B cell (primary cell): ENCODE data around the gene NUMB. TPM values are rescaled to one million over a fixed set of nuclear protein-coding genes. Genes with fewer than 3 reads are reported as not detected.

ENCODE experiments used
- ATAC-seq: fragments of 200-7000 bp; cut with Tn5 transposase; one replicate; pipeline ENCODE4 v1.10.0; 2021; ENCODE audit warnings: low read depth, mild to moderate bottlenecking, moderate number of reproducible peaks, moderate library complexity
- CTCF ChIA-PET: fragments of 350-600 bp; sonication (Branson Sonifier 250); formaldehyde crosslinking; loops from one replicate; lab custom pipeline; 2021; ENCODE audit warnings: antibody characterized with exemption, inconsistent platforms; lab: Charles Lee
- POLR2A ChIA-PET: fragments of 350-600 bp; sonication (Branson Sonifier 250); formaldehyde crosslinking; loops from one replicate; lab custom pipeline; 2021; ENCODE audit warnings: antibody characterized with exemption; lab: Charles Lee
- DNase-seq: peaks from one replicate; pipeline ENCODE4 v3.0.0; 2013
- H2AFZ ChIP-seq: 2 replicates; pipeline ENCODE4 v1.6.1; 2012; ENCODE audit warnings: mild to moderate bottlenecking, low read depth, low read length; ENCODE audit not compliant: insufficient read depth, poor library complexity, severe bottlenecking
- H3K27ac ChIP-seq, 2 donors: 1 replicate in 1 of 2; 2 replicates in 1 of 2; pipeline ENCODE4 v1.5.1; 2012 to 2013; ENCODE audit warnings: low read length in 2 of 2, mild to moderate bottlenecking in 2 of 2, moderate library complexity in 1 of 2
- H3K27me3 ChIP-seq, 4 experiments: fragments of 200-600 bp in 1 of 4; sonication (generic) in 1 of 4; replicated peaks in 1 of 4; 1 replicate in 2 of 4; 2 replicates in 2 of 4; pipeline versions ENCODE4 v1.6.1 to v1.7.0; 2013 to 2016; ENCODE audit warnings: low read length in 3 of 4, mild to moderate bottlenecking in 2 of 4, mixed read lengths in 1 of 4, moderate library complexity in 1 of 4; ENCODE audit not compliant: insufficient read depth in 4 of 4, control insufficient read depth in 3 of 4; ENCODE audit errors: control extremely low read depth in 1 of 4
- H3K36me3 ChIP-seq, 2 experiments: replicated peaks in 1 of 2; 1 replicate in 1 of 2; 2 replicates in 1 of 2; pipeline versions ENCODE4 v1.6.1 to v1.7.1; 2013; ENCODE audit warnings: low read length in 1 of 2; ENCODE audit not compliant: insufficient read depth in 2 of 2, control insufficient read depth in 1 of 2; ENCODE audit errors: control extremely low read depth in 1 of 2, extremely low read depth in 1 of 2
- H3K4me1 ChIP-seq, 2 donors: fragments of 200-600 bp in 1 of 2; sonication (generic) in 1 of 2; 1 replicate in 1 of 2; 2 replicates in 1 of 2; pipeline versions ENCODE4 v1.5.1 to v1.6.1; 2013 to 2017; ENCODE audit warnings: low read length in 2 of 2; ENCODE audit not compliant: control insufficient read depth in 2 of 2, insufficient read depth in 2 of 2
- H3K4me2 ChIP-seq: replicated peaks from 2 replicates; pipeline ENCODE3; 2012; ENCODE audit warnings: mild to moderate bottlenecking, low read depth, low read length; ENCODE audit not compliant: poor library complexity, severe bottlenecking
- H3K4me3 ChIP-seq, 5 experiments: fragments of 200-600 bp in 1 of 5; sonication (generic) in 1 of 5; 1 replicate in 3 of 5; 2 replicates in 2 of 5; pipeline versions ENCODE4 v1.5.1 to v1.7.0; 2011 to 2016; ENCODE audit warnings: low read length in 4 of 5, mild to moderate bottlenecking in 4 of 5, low read depth in 2 of 5, control low read depth in 1 of 5, moderate library complexity in 1 of 5; ENCODE audit not compliant: insufficient read depth in 1 of 5; ENCODE audit errors: control extremely low read depth in 1 of 5, extremely low read depth in 1 of 5
- H3K79me2 ChIP-seq: fragments of 200-600 bp; sonication (generic); one replicate; pipeline ENCODE4 v1.6.0; 2016; ENCODE audit warnings: low read length; ENCODE audit not compliant: control insufficient read depth, insufficient read depth
- H3K9ac ChIP-seq: fragments of 200-600 bp; sonication (generic); 2 replicates; pipeline ENCODE4 v1.6.1; 2017; ENCODE audit warnings: mild to moderate bottlenecking, low read length, moderate library complexity
- H3K9me3 ChIP-seq, 3 donors: one replicate each; pipeline versions ENCODE4 v1.6.1 to v1.7.1; 2013; ENCODE audit warnings: low read length in 2 of 3; ENCODE audit not compliant: control insufficient read depth in 2 of 3, insufficient read depth in 1 of 3; ENCODE audit errors: control extremely low read depth in 1 of 3
- H4K20me1 ChIP-seq: 2 replicates; pipeline ENCODE4 v1.6.0; 2012; ENCODE audit warnings: mild to moderate bottlenecking, low read length; ENCODE audit not compliant: insufficient read depth, control insufficient read depth, poor library complexity, severe bottlenecking
- H3K27ac Mint-ChIP-seq: one replicate; pipeline ENCODE4 v1.8.0; 2021; ENCODE audit warnings: mixed read lengths
- H3K27me3 Mint-ChIP-seq: one replicate; pipeline ENCODE4 v1.8.0; 2021; ENCODE audit warnings: mixed read lengths
- H3K4me1 Mint-ChIP-seq: one replicate; pipeline ENCODE4 v1.8.0; 2021; ENCODE audit warnings: mixed read lengths
- H3K4me3 Mint-ChIP-seq: one replicate; pipeline ENCODE4 v1.8.0; 2021; ENCODE audit warnings: mixed read lengths
- H3K9me3 Mint-ChIP-seq: one replicate; pipeline ENCODE4 v1.8.0; 2022; ENCODE audit warnings: mixed read lengths; ENCODE audit not compliant: insufficient read depth
- CTCF ChIP-seq: fragments of 200-600 bp; IDR thresholded peaks from one replicate; pipeline ENCODE4 v1.8.0; 2022; ENCODE audit warnings: antibody characterized with exemption, mild to moderate bottlenecking
- EZH2 ChIP-seq: IDR thresholded peaks from 2 replicates; pipeline ENCODE4 v1.6.1; 2012; ENCODE audit warnings: borderline replicate concordance, low read depth, mild to moderate bottlenecking, moderate library complexity, low read length; ENCODE audit not compliant: insufficient read depth, poor library complexity, severe bottlenecking
- WGBS: methylation state at CpG from one replicate; pipeline ENCODE4 v1.1.5; 2013; ENCODE audit warnings: missing lambda C conversion rate; ENCODE audit not compliant: insufficient coverage; 5-methylcytosine and 5-hydroxymethylcytosine counted together
- intact Hi-C: fragments of 100-400 bp; cut with micrococcal nuclease; formaldehyde crosslinking; loops from one replicate; pipeline ENCODE4 v1.10.0; 2022
- polyA plus RNA-seq: library from polyadenylated mRNA; depleted of rRNA; stranded (reverse); fragments of >200 nt; gene quantifications from 2 replicates; pipeline ENCODE4 v1.2.3, GENCODE V29; 2012
- total RNA-seq, 2 donors: library from RNA; stranded (reverse); fragments of 120-200 nt in 1 of 2; gene quantifications; 1 replicate in 1 of 2; 2 replicates in 1 of 2; pipeline versions ENCODE4 v1.2.3 to v1.2.4, GENCODE V29; 2013 to 2022

The NUMB gene
- total and polyA plus RNA-seq, 2 donors (not counting 1 experiment from before 2014, with no cell fraction given): 63.4 to 102 TPM

DNA sequence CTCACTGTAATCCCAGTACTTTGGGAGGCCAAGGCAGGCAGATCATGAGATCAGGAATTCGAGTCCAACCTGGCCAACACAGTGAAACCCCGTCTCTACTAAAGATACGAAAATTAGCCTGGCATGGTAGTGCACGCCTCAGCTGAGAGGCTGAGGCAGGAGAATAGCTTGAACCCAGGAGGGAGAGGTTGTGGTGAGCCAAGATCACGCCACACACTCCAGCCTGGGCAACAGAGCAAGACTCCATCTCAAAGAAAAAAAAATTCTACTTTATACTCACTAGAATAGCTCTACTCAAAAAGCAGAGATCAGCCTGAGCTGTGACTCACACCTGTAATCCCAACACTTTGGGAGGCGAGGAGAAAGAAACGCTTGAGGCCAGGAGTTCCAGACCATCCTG is 17.1 kb downstream of the NUMB start:
- Mint-ChIP-seq H3K9me3 (no peaks in the 10 kb centered on the region), H3K4me3 (no peak overlapping the region), H3K27me3 (no peaks in the 10 kb centered on the region), H3K4me1 (peaks cover 22% of the 10 kb centered on the region), H3K27ac (no peak overlapping the region)
- no peak overlapping the region for H3K4me2 ChIP-seq
- TF ChIP-seq CTCF: no peak
- TF ChIP-seq EZH2: no peak
- intact Hi-C loops: no loop called here
- H3K9ac ChIP-seq: no peak overlapping the region
- no peaks in the 10 kb centered on the region for H3K9me3 ChIP-seq
- ATAC-seq (no peak), DNase-seq (no peak)
- H3K4me1 ChIP-seq: peaks cover 0 to 4% of the 10 kb centered on the region in 2 donors
- H3K36me3 ChIP-seq: no peaks in the 10 kb centered on the region
- POLR2A ChIA-PET: interaction anchor here (0.6 to 0.7 kb wide), 4 partner anchors 16 to 929 kb away, joined by 3 to 6 read pairs (median 4); no protein-coding TSS in a partner anchor
- H2AFZ ChIP-seq: no peak overlapping the region
- H3K27ac ChIP-seq: no peak overlapping the region
- H3K4me3 ChIP-seq: no peak overlapping the region
- H3K27me3 ChIP-seq: no peaks in the 10 kb centered on the region
- 79% methylated on average over 5 of the region's 7 CpGs for WGBS
- H3K79me2 ChIP-seq: peaks cover 94% of the 10 kb centered on the region
- CTCF ChIA-PET: interaction anchor here (0.6 to 2.4 kb wide), 5 partner anchors 12 to 222 kb away, joined by 3 to 9 read pairs (median 4); partner anchors contain the start of gene NUMB
- H4K20me1 ChIP-seq: peaks cover 46% of the 10 kb centered on the region

GRCh38 chr14:73438993-73439392 is 19.4 kb downstream of the NUMB start:
- Histone ChIP-seq H4K20me1 (peaks cover 40% of the 10 kb centered on the region), H3K27me3 (no peaks in the 10 kb centered on the region), H3K9me3 (no peaks in the 10 kb centered on the region), H3K4me1 (peaks cover 0 to 4% of the 10 kb centered on the region in 2 donors), H3K4me2 (no peak overlapping the region), H3K79me2 (peaks cover 90% of the 10 kb centered on the region), H3K36me3 (no peaks in the 10 kb centered on the region), H3K27ac (no peak overlapping the region), H3K9ac (no peak overlapping the region), H3K4me3 (no peak overlapping the region), H2AFZ (no peak overlapping the region)
- no peaks in the 10 kb centered on the region for H3K27me3 Mint-ChIP-seq
- intact Hi-C loops: no loop called here
- no peak overlapping the region for H3K4me3 Mint-ChIP-seq
- POLR2A ChIA-PET: no interaction called here
- no peak overlapping the region for H3K27ac Mint-ChIP-seq
- CTCF ChIA-PET: interaction anchor here (0.6 kb wide), 1 partner anchor 144 kb away, joined by 3 read pairs; no protein-coding TSS in a partner anchor
- H3K9me3 Mint-ChIP-seq: no peaks in the 10 kb centered on the region
- ATAC-seq (no peak), DNase-seq (no peak)
- no CpG with 5 or more reads among the region's 2 CpGs for WGBS
- no peak for TF ChIP-seq CTCF
- TF ChIP-seq EZH2: no peak
- peaks cover 30% of the 10 kb centered on the region for H3K4me1 Mint-ChIP-seq
